GF-D8 (cell line): Measurements from ENCODE around the gene ALDH2.
"Not testable (repeated sequence)": the region's sequence is repeated elsewhere in the genome, so short reads cannot be mapped to it uniquely, and the experiment has no call there.

Experiments
- DNase-seq: peaks from one replicate; lab custom pipeline; 2025; lab: John Stamatoyannopoulos, UW

Gene ALDH2

GRCh38 chr12:111827907-111828306 lies 61.2 kb downstream of the ALDH2 start:
- DNase-seq = no peak

DNA sequence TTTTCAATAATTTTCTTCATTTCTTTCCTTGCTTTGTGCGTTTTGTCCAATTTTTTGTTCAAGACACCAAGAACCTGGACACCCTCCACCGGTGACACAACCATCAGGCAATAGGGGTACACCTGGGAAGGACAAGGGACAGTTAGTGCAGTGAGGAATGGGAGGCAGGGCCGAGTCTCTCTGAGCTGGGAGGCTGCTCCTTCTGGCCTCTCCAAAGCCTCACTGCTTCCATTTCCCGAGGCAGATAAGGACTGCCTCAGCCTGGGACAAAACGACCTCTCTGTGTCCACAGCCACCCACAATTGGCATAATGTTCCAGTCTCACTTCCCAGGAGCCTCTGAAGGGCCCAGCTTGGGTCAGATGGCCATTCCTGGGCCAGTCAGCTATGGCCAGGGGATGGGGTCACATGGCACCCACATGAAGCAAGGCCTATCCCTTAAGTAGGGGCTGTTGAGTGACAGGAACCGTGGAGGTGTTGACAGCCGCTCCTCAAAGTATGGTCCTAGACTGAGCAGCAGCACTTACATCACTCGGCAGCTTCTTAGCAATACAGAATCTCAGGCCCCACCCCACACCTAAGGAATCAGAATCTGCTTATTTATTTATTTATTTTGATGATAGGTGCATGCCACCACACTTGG lies 61.7 kb downstream of the ALDH2 start:
- no peak for DNase-seq

- not testable (repeated sequence) for DNase-seq
Measured at GRCh38 chr12:111829635-111830034, 62.9 kb downstream of the ALDH2 start.

DNA sequence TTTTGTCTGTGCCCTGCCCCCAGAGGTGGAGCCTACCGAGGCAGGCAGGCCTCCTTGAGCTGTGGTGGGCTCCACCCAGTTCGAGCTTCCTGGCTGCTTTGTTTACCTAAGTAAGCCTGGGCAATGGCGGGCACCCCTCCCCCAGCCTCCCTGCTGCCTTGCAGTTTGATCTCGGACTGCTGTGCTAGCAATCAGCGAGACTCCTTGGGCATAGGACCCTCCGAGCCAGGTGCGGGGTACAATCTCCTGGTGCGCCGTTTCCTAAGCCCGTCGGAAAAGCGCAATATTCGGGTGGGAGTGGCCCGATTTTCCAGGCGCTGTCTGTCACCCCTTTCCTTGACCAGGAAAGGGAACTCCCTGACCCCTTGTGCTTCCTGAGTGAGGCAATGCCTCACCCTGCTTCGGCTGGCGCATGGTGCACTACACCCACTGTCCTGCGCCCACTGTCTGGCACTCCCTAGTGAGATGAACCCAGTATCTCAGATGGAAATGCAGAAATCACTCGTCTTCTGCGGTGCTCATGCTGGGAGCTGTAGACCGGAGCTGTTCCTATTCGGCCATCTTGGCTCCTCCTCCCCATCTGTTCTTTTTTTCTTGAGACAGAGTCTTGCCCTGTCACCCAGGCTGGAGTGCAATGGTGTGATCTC lies 68.1 kb downstream of the ALDH2 start:
- DNase-seq = not testable (repeated sequence)

GRCh38 chr12:111835531-111836181 lies 68.9 kb downstream of the ALDH2 start:
- not testable (repeated sequence) for DNase-seq

GRCh38 chr12:111838353-111838752 lies 71.6 kb downstream of the ALDH2 start:
- no peak for DNase-seq

DNA sequence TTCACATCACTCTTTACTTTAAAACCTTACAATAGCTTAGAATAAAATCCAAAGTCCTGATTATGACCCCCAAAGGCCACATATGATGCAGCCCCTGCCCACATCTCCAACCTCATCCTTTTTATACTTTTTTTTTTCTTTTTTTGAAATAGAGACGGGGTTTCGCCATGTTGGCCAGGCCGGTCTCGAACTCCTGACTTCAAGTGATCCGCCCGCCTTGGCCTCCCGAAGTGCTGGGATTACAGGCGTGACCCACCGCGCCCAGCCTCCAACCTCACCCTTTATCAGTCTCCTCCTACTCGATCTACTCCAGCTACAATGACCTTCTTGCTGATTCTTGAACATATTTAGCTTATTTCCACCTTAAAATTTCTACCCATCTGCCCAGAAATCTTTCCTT lies 74.1 kb downstream of the ALDH2 start:
- DNase-seq = no peak

DNA sequence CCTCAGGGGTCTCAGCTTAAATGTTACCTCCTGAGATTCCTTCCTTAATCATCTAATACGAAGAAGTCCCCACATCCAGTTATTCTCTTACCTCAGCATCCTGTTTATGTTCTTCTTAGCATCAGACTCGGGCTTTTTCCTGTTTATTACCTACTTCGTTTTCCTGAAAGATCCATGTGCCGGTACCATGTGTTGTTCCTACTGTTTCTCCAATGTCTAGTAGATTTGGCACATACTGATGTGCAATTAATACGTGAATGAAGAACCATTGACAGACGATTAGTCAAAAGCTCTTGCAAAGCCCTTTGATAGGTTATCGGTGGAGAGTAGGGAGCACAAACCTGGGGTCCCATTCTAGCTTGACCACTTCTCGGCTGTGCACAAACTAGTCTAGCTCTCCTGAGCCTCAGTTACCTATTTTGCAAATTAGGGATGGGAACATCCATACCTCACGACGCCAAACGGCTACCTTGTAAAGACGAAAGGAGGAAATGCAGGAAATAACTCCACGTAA lies 74.6 kb downstream of the ALDH2 start:
- no peak for DNase-seq

- DNase-seq = peak; percentile 77
Measured at GRCh38 chr12:111841750-111842555, 75.2 kb downstream of the ALDH2 start, which contains the start of gene MAPKAPK5. MAPKAPK5 (plus strand) TSS chr12:111842228; CDS start chr12:111842734, 506 bp downstream.

DNA sequence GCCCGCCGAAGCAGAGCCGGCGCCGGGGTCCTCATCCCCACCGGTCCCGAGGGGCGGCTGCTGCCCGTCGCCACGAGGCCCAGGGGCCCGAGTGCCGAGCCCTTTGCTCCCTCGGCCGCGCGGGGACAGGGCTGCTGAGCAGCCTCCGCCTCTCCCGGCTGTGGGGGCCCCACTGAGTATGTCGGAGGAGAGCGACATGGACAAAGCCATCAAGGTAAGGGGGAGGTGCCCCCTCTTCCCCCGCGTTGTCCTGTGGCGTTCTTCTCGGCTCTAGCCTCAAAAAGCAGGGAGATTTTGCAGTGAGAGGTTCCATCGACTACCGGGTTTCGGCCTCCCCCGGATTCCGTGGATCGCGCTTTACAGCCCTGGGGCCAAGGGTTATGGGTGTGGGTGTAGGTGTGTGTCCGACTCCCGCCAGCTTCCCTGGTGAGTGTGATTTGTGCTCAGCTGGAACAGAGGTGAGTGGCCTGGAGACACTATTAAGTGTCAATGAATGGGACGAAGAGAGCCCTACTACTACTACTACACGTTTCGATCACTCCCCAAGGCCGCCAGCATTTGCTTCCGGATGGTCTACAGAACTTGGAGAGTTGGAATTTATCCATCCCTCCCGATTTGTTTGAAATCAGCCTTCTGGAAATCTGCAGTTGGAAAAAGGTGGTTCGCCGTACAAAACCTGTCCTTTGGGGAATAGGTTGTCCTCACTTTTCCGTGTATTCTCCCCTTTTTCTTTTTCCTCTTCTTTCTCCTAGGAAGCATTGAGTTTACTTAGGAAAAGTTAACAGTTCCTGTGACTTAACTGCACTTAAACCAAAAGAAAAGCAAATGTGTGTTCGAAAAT lies 76.0 kb downstream of the ALDH2 start:
- DNase-seq = no peak

DNA sequence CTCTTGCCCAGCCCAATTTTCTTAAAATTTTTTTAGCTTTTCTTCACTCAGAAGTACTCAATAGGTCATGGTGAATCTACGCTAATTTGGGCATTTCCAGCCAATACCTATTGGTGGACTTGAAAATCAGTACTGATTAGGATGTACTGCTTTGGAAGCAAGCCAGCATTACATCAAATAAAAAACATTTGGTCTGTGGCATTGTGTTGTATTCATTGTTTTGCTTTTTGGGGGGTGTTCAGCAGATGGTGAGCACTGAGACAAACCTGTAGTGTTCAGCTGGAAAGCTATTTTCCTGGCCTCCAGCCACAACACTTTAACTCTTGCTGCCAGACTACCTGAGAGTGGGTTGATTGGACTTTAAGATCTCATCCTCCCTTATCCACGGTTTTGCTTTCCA lies 79.3 kb downstream of the ALDH2 start:
- DNase-seq = no peak

- no peak for DNase-seq
Measured at GRCh38 chr12:111850526-111850925, 83.8 kb downstream of the ALDH2 start.

DNA sequence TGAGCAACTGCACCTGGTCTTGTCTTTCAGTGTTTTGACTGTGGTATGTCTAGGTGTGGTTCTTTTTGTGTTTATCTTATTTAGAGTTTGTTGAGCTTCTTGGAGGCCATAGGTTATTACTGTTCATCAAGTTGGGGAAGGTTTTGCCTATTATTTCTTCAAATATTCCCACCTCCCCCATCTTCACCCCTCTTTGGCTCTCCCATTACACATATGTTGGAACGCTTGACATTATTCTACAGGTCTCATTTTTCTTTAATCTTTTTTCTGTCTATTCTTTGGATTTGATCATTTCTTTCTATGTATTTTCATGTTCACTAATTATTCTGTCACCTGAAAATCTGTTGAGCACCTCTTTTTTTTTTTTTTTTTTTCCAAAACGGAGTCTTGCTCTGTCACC lies 91.5 kb downstream of the ALDH2 start:
- DNase-seq = no peak

DNA sequence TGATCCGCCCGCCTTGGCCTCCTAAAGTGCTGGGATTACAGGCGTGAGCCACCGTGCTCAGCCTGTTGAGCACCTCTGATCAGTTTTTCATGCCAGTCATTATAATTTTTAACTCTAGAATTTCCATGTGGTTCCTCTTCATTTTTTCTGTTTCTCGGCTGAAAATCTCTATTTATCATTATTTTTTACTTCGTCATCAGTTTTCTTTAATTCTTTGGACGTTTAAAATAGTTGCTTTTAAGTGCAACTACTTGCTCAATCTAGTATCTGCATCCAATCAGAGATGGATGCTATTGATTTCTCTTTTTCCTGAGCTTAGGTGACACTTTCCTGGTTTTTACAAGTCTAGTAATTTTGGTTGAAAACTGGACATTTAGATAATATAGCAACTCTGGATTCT lies 92.0 kb downstream of the ALDH2 start:
- DNase-seq = no peak

GRCh38 chr12:111864913-111865312 lies 98.2 kb downstream of the ALDH2 start:
- no peak for DNase-seq
